ENCODE measurements around the gene ZNF799.
"Not testable (repeated sequence)": the region's sequence is repeated elsewhere in the genome, so short reads cannot be mapped to it uniquely, and the experiment has no call there.

ZNF799 gene

GRCh38 chr19:12365236-12366162 lies 35.6 kb downstream of the ZNF799 start, which contains the start of gene ZNF442:
Gene ZNF442, minus strand, starts transcription at chr19:12365683. Its CDS starts 2,052 bp downstream, at chr19:12363631.
- H3K4me3 ChIP-seq (ENCODE audit: low read depth, low read length): peak within 1 kb of the TSS; percentile 86
- peak; percentile 79 for DNase-seq (ENCODE audit: low read depth)

- peak overlapping the region; percentile 86 for H3K4me3 ChIP-seq (ENCODE audit: low read depth, low read length)
- no peak for DNase-seq (ENCODE audit: low read depth)
These were observed 36.5 kb downstream of the ZNF799 start for GRCh38 chr19:12364391-12365235.

GRCh38 chr19:12362236-12362635 lies 38.8 kb downstream of the ZNF799 start:
- not testable (repeated sequence) for DNase-seq (ENCODE audit: low read depth)

GRCh38 chr19:12353375-12353774 lies 47.7 kb downstream of the ZNF799 start:
- H3K4me3 ChIP-seq (ENCODE audit: low read depth, low read length): no peak overlapping the region
- no peak for DNase-seq (ENCODE audit: low read depth)

More at GRCh38 chr19:12362236-12362635, 38.8 kb downstream of the ZNF799 start:
- not testable (repeated sequence) for H3K4me3 ChIP-seq (ENCODE audit: low read depth, low read length)

GRCh38 chr19:12350890-12351197 lies 50.2 kb downstream of the ZNF799 start:
- DNase-seq (ENCODE audit: low read depth): no peak
- no peak overlapping the region for H3K4me3 ChIP-seq (ENCODE audit: low read depth, low read length)

- H3K4me3 ChIP-seq (ENCODE audit: low read depth, low read length): no peak overlapping the region
- DNase-seq (ENCODE audit: low read depth): no peak
These were observed 50.7 kb downstream of the ZNF799 start for GRCh38 chr19:12350185-12350889.

GRCh38 chr19:12346896-12347295 lies 54.2 kb downstream of the ZNF799 start:
- no peak for DNase-seq (ENCODE audit: low read depth)

GRCh38 chr19:12345197-12345596 lies 55.9 kb downstream of the ZNF799 start:
- no peak for DNase-seq (ENCODE audit: low read depth)

More at GRCh38 chr19:12346896-12347295, 54.2 kb downstream of the ZNF799 start:
- H3K4me3 ChIP-seq (ENCODE audit: low read depth, low read length): no peak overlapping the region

More at GRCh38 chr19:12345197-12345596, 55.9 kb downstream of the ZNF799 start:
- no peak overlapping the region for H3K4me3 ChIP-seq (ENCODE audit: low read depth, low read length)

All from skeletal muscle cell (primary cell).